PC-3 (cell line): Measurements from ENCODE around the gene ZNF628.

Experiments used
- EZH2 ChIP-seq: fragments of 300-600 bp; sonication (generic); IDR thresholded peaks from one replicate; pipeline ENCODE4 v1.6.1; 2017; ENCODE audit warnings: antibody characterized with exemption, mild to moderate bottlenecking, low read length; ENCODE audit not compliant: unreplicated experiment
- EZH2phosphoT487 ChIP-seq: fragments of 300-600 bp; sonication (generic); IDR thresholded peaks from 2 replicates; pipeline ENCODE4 v1.6.1; 2018; ENCODE audit warnings: mild to moderate bottlenecking, antibody characterized with exemption, low read length, borderline replicate concordance
- TF ChIP-seq, protein P1 (sequence below): fragments of 300-600 bp; sonication (generic); conservative IDR thresholded peaks from 2 replicates; pipeline ENCODE4 v1.5.1; 2017; ENCODE audit warnings: antibody characterized with exemption, low read depth, mild to moderate bottlenecking, low read length

GRCh38 chr19:55466241-55466614, 10.2 kb upstream of the ZNF628 start:
- TF ChIP-seq, protein P1, sequence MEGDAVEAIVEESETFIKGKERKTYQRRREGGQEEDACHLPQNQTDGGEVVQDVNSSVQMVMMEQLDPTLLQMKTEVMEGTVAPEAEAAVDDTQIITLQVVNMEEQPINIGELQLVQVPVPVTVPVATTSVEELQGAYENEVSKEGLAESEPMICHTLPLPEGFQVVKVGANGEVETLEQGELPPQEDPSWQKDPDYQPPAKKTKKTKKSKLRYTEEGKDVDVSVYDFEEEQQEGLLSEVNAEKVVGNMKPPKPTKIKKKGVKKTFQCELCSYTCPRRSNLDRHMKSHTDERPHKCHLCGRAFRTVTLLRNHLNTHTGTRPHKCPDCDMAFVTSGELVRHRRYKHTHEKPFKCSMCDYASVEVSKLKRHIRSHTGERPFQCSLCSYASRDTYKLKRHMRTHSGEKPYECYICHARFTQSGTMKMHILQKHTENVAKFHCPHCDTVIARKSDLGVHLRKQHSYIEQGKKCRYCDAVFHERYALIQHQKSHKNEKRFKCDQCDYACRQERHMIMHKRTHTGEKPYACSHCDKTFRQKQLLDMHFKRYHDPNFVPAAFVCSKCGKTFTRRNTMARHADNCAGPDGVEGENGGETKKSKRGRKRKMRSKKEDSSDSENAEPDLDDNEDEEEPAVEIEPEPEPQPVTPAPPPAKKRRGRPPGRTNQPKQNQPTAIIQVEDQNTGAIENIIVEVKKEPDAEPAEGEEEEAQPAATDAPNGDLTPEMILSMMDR, result no peak
- TF ChIP-seq EZH2 (no peak), EZH2phosphoT487 (no peak)
